A549 (cell line): ENCODE results near the gene FNTB. TPM values are rescaled to one million over a fixed set of nuclear protein-coding genes. Genes with fewer than 3 reads are reported as not detected.

ENCODE experiments used
- ATAC-seq, 2 experiments: fragments of 200-7000 bp in 1 of 2; fragments of >200 bp in 1 of 2; cut with Nextera tagmentation in 1 of 2; cut with Tn5 transposase in 1 of 2; 3 replicates each; pipeline versions ENCODE4 v1.8.0 to v1.9.1; 2018 to 2020; ENCODE audit warnings: mild to moderate bottlenecking in 1 of 2, moderate library complexity in 1 of 2
- CTCF ChIA-PET: fragments of 300-600 bp; sonication (Branson Sonifier 250); formaldehyde crosslinking; extraction: SDS; loops from one replicate; lab custom pipeline; 2021; ENCODE audit warnings: antibody characterized with exemption, inconsistent platforms; lab: Yijun Ruan, JAX
- POLR2A ChIA-PET: fragments of 350-600 bp; formaldehyde crosslinking; extraction: SDS; loops from one replicate; lab custom pipeline; 2021; ENCODE audit warnings: antibody characterized with exemption, inconsistent platforms; lab: Yijun Ruan, JAX
- DNase-seq, 2 experiments: peaks; one replicate each; pipeline versions ENCODE4 v3.0.0 to v3.0.0-alpha.2; 2011 to 2016; ENCODE audit warnings: low read depth in 1 of 2, low spot score in 1 of 2
- FAIRE-seq: peaks from 2 replicates; lab custom pipeline; 2011; peaks lifted over from hg19 to GRCh38; lab: Jason Lieb, UNC
- H3K27ac ChIP-seq, 2 experiments: fragments of >200 bp; sonication (Bioruptor Twin); formaldehyde crosslinking; 3 replicates each; pipeline ENCODE4 v1.5.1; 2016 to 2017
- H3K4me1 ChIP-seq: fragments of >200 bp; sonication (Bioruptor Twin); formaldehyde crosslinking; 3 replicates; pipeline ENCODE4 v1.6.1; 2016
- H3K4me2 ChIP-seq: fragments of >200 bp; sonication (Bioruptor Twin); formaldehyde crosslinking; 3 replicates; pipeline ENCODE4 v1.6.1; 2016
- H3K4me3 ChIP-seq: fragments of >200 bp; sonication (Bioruptor Twin); formaldehyde crosslinking; 3 replicates; pipeline ENCODE4 v1.5.1; 2016
- H3K9me3 ChIP-seq: fragments of >200 bp; sonication (Bioruptor Twin); formaldehyde crosslinking; 3 replicates; pipeline ENCODE4 v1.6.1; 2016
- BHLHE40 ChIP-seq: IDR thresholded peaks from 2 replicates; pipeline ENCODE4 v1.6.1; 2012; ENCODE audit warnings: low read depth, low read length, inconsistent platforms
- CTCF ChIP-seq: fragments of >200 bp; sonication (Bioruptor Twin); formaldehyde crosslinking; IDR thresholded peaks from 3 replicates; pipeline ENCODE4 v1.5.1; 2016
- EHF ChIP-seq: fragments of 250-450 bp; sonication (Bioruptor Pico); IDR thresholded peaks from 2 replicates; pipeline ENCODE4 v1.5.0; 2020; ENCODE audit warnings: mild to moderate bottlenecking
- ESRRA ChIP-seq: fragments of 150-350 bp; IDR thresholded peaks from 2 replicates; pipeline ENCODE4 v1.6.1; 2014; ENCODE audit warnings: mild to moderate bottlenecking, low read length, borderline replicate concordance
- FOSL2 ChIP-seq, 2 experiments: fragments of 450-650 bp in 1 of 2; fragments of >200 bp in 1 of 2; sonication (Bioruptor Twin) in 1 of 2; formaldehyde crosslinking; IDR thresholded peaks; 2 replicates each; pipeline versions ENCODE4 v1.5.0 to v1.6.1; 2016 to 2020; ENCODE audit warnings: mild to moderate bottlenecking in 1 of 2, moderate library complexity in 1 of 2
- FOXS1 ChIP-seq: fragments of 250-450 bp; sonication (Bioruptor Pico); IDR thresholded peaks from 2 replicates; pipeline ENCODE4 v1.5.0; 2020; ENCODE audit warnings: mild to moderate bottlenecking, moderate library complexity
- HEYL ChIP-seq: fragments of 250-450 bp; sonication (Bioruptor Pico); IDR thresholded peaks from 2 replicates; pipeline ENCODE4 v1.8.0; 2021; ENCODE audit warnings: mild to moderate bottlenecking, moderate library complexity
- HOXA7 ChIP-seq: fragments of 250-450 bp; sonication (Bioruptor Pico); IDR thresholded peaks from 2 replicates; pipeline ENCODE4 v1.5.0; 2020; ENCODE audit warnings: mild to moderate bottlenecking, moderate library complexity
- HOXB13 ChIP-seq: fragments of 250-450 bp; sonication (Bioruptor Pico); IDR thresholded peaks from 2 replicates; pipeline ENCODE4 v1.5.0; 2020; ENCODE audit warnings: low read depth, mild to moderate bottlenecking, moderate library complexity
- PBX3 ChIP-seq: IDR thresholded peaks from 2 replicates; pipeline ENCODE4 v1.6.1; 2012
- POLR2A ChIP-seq: IDR thresholded peaks from 2 replicates; pipeline ENCODE4 v1.6.1; 2012; ENCODE audit warnings: mild to moderate bottlenecking, low read length
- RAD21 ChIP-seq, 2 experiments: fragments of >200 bp in 1 of 2; sonication (Bioruptor Twin) in 1 of 2; formaldehyde crosslinking in 1 of 2; IDR thresholded peaks in 1 of 2; conservative IDR thresholded peaks in 1 of 2; 2 replicates in 1 of 2; 3 replicates in 1 of 2; pipeline ENCODE4 v1.6.1; 2012 to 2018; ENCODE audit warnings: inconsistent platforms in 1 of 2
- RARB ChIP-seq: fragments of 250-450 bp; sonication (Bioruptor Pico); IDR thresholded peaks from 2 replicates; pipeline ENCODE4 v1.8.0; 2021; ENCODE audit warnings: mild to moderate bottlenecking, moderate library complexity
- SMC3 ChIP-seq: fragments of >200 bp; sonication (Bioruptor Twin); formaldehyde crosslinking; IDR thresholded peaks from 3 replicates; pipeline ENCODE4 v1.6.1; 2018; ENCODE audit warnings: inconsistent platforms
- SREBF2 ChIP-seq: fragments of 450-650 bp; IDR thresholded peaks from 2 replicates; pipeline ENCODE4 v1.6.1; 2014; ENCODE audit warnings: mild to moderate bottlenecking, moderate library complexity
- TP53 ChIP-seq: fragments of 250-450 bp; sonication (Bioruptor Pico); IDR thresholded peaks from 2 replicates; pipeline ENCODE4 v1.5.0; 2021; ENCODE audit warnings: mild to moderate bottlenecking, moderate library complexity
- ZC3H11A ChIP-seq: fragments of 450-650 bp; IDR thresholded peaks from 2 replicates; pipeline ENCODE4 v1.6.1; 2014; ENCODE audit warnings: antibody characterized with exemption, mild to moderate bottlenecking
- WGBS: methylation state at CpG from one replicate; pipeline ENCODE4 v1.1.6; 2017; ENCODE audit errors: missing lambda C conversion rate; 5-methylcytosine and 5-hydroxymethylcytosine counted together
- polyA plus RNA-seq, 4 experiments: library from polyadenylated mRNA; depleted of rRNA in 3 of 4; stranded (reverse); fragments of >200 nt; fragmentation: RNase III in 1 of 4; extraction: RNeasy Plus Mini Kit Qiagen cat#74134 plus additional on column Dnase treatment in 1 of 4; gene quantifications; 2 replicates in 3 of 4; 3 replicates in 1 of 4; pipeline ENCODE4 v1.2.3, GENCODE V29; 2011 to 2017
- TF ChIP-seq, protein P1 (sequence below): fragments of 250-450 bp; sonication (Bioruptor Pico); IDR thresholded peaks from 2 replicates; pipeline ENCODE4 v1.5.0; 2020; ENCODE audit warnings: low read depth, mild to moderate bottlenecking, moderate library complexity
- TF ChIP-seq, protein P2 (sequence below): fragments of >200 bp; sonication (Bioruptor Twin); formaldehyde crosslinking; IDR thresholded peaks from 2 replicates; pipeline ENCODE4 v1.6.1; 2016
- TF ChIP-seq, protein P3 (sequence below): fragments of 150-350 bp; IDR thresholded peaks from 2 replicates; pipeline ENCODE4 v1.6.1; 2014; ENCODE audit warnings: low read depth, mild to moderate bottlenecking, low read length
- TF ChIP-seq, protein P4 (sequence below): fragments of 200-600 bp; sonication (generic); IDR thresholded peaks from 2 replicates; pipeline ENCODE4 v1.6.1; 2016; ENCODE audit warnings: antibody characterized with exemption, mild to moderate bottlenecking, moderate library complexity

The FNTB gene
- polyA plus RNA-seq, 2 of the 4 experiments (the other 2 are of a cell fraction), result 28.5 to 41.9 TPM

- ATAC-seq, result no peak
- no peak overlapping the region for H3K4me3 ChIP-seq
- no peak overlapping the region for H3K27ac ChIP-seq
- no peak for TF ChIP-seq BHLHE40
- no peak for TF ChIP-seq PBX3
- TF ChIP-seq POLR2A, result no peak
- TF ChIP-seq ESRRA, result no peak
- no peak for TF ChIP-seq CTCF
- TF ChIP-seq, protein P1, sequence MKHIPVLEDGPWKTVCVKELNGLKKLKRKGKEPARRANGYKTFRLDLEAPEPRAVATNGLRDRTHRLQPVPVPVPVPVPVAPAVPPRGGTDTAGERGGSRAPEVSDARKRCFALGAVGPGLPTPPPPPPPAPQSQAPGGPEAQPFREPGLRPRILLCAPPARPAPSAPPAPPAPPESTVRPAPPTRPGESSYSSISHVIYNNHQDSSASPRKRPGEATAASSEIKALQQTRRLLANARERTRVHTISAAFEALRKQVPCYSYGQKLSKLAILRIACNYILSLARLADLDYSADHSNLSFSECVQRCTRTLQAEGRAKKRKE, result no peak
- TF ChIP-seq EHF (CRISPR knock-in tag), result no peak
- no peak for TF ChIP-seq FOXS1
- TF ChIP-seq, protein P2, sequence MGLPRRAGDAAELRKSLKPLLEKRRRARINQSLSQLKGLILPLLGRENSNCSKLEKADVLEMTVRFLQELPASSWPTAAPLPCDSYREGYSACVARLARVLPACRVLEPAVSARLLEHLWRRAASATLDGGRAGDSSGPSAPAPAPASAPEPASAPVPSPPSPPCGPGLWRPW, result no peak
- no peak for TF ChIP-seq FOSL2 (IDR thresholded peaks at IDR 0.05)
- no peak for TF ChIP-seq FOSL2 (CRISPR knock-in tag; IDR thresholded peaks at IDR 0.05)
- TF ChIP-seq TP53 (CRISPR knock-in tag), result no peak
- TF ChIP-seq HOXA7 (CRISPR knock-in tag), result no peak
- H3K9me3 ChIP-seq, result no peaks in the 10 kb centered on the region
- H3K4me1 ChIP-seq, result no peaks in the 10 kb centered on the region
- ChIA-PET POLR2A (no interaction called here), CTCF (interaction anchor here (1.0 to 2.0 kb wide), 3 partner anchors 11 to 28 kb away, joined by 3 to 8 read pairs (median 4); partner anchors contain the start of gene FNTB)
- 89% methylated on average over 5 of the region's 5 CpGs for WGBS
- FAIRE-seq, result no peak
- DNase-seq, result no peak
- no peak overlapping the region for H3K4me2 ChIP-seq
Measured at GRCh38 chr14:64958743-64959142, 28.0 kb upstream of the FNTB start.

GRCh38 chr14:64960762-64961276 lies 25.9 kb upstream of the FNTB start:
- CTCF ChIA-PET, result interaction anchor here (0.9 to 2.0 kb wide), 9 partner anchors 9 to 25 kb away, joined by 3 to 8 read pairs (median 3); no protein-coding TSS in a partner anchor

DNA sequence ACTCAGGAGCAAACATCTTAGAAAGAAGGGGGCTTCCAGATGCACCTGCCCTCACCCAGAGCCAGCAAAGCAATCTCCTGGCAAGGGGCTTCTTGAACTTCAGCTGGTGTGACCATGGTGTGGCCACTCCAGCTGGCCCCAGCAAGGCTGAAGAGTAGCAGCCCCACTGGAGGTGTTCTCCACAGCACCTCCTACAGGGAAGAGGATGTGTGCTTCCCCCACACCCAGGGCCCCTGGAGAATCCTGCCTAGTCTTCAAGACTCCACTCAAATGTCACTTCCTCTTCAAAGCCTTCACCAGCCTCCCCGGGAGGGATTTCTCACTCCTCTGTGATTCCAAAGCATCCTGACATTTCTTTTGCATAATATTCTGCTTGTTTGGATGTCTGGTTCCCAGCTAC lies 23.1 kb upstream of the FNTB start:
- CTCF ChIA-PET, result interaction anchor here (0.7 kb wide), 1 partner anchor 14 kb away, joined by 4 read pairs; no protein-coding TSS in a partner anchor

More at GRCh38 chr14:64960762-64961276, 25.9 kb upstream of the FNTB start:
- TF ChIP-seq RAD21 (conservative IDR thresholded peaks at IDR 0.05 in 1 of 2, IDR thresholded peaks at IDR 0.05 in 1 of 2) (peak in 1 of 2 experiments; percentile 26; a peak in 1 of 5 replicates), FOSL2 (IDR thresholded peaks at IDR 0.05) (no peak), FOSL2 (CRISPR knock-in tag; IDR thresholded peaks at IDR 0.05) (no peak)
- ATAC-seq, result peak; percentile 44 to 66; a peak in 3 of 6 replicates
- 69% methylated on average over 3 of the region's 5 CpGs for WGBS
- FAIRE-seq, result no peak
- no peaks in the 10 kb centered on the region for H3K4me1 ChIP-seq
- POLR2A ChIA-PET, result no interaction called here
- no peak overlapping the region for H3K4me3 ChIP-seq
- no peak overlapping the region for H3K27ac ChIP-seq
- no peak overlapping the region for H3K4me2 ChIP-seq
- no peak for DNase-seq
- no peaks in the 10 kb centered on the region for H3K9me3 ChIP-seq

More for the DNA sequence above, 23.1 kb upstream of the FNTB start:
- no peak for FAIRE-seq
- TF ChIP-seq, protein P3, sequence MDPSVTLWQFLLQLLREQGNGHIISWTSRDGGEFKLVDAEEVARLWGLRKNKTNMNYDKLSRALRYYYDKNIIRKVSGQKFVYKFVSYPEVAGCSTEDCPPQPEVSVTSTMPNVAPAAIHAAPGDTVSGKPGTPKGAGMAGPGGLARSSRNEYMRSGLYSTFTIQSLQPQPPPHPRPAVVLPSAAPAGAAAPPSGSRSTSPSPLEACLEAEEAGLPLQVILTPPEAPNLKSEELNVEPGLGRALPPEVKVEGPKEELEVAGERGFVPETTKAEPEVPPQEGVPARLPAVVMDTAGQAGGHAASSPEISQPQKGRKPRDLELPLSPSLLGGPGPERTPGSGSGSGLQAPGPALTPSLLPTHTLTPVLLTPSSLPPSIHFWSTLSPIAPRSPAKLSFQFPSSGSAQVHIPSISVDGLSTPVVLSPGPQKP, result no peak
- TF ChIP-seq ZC3H11A (no peak), HEYL (CRISPR knock-in tag) (no peak), SMC3 (no peak), FOSL2 (IDR thresholded peaks at IDR 0.05) (no peak), FOSL2 (CRISPR knock-in tag; IDR thresholded peaks at IDR 0.05) (no peak), SREBF2 (no peak), RAD21 (conservative IDR thresholded peaks at IDR 0.05 in 1 of 2, IDR thresholded peaks at IDR 0.05 in 1 of 2) (no peak), RARB (CRISPR knock-in tag) (no peak), HOXB13 (no peak), TP53 (CRISPR knock-in tag) (no peak)
- TF ChIP-seq, protein P4, sequence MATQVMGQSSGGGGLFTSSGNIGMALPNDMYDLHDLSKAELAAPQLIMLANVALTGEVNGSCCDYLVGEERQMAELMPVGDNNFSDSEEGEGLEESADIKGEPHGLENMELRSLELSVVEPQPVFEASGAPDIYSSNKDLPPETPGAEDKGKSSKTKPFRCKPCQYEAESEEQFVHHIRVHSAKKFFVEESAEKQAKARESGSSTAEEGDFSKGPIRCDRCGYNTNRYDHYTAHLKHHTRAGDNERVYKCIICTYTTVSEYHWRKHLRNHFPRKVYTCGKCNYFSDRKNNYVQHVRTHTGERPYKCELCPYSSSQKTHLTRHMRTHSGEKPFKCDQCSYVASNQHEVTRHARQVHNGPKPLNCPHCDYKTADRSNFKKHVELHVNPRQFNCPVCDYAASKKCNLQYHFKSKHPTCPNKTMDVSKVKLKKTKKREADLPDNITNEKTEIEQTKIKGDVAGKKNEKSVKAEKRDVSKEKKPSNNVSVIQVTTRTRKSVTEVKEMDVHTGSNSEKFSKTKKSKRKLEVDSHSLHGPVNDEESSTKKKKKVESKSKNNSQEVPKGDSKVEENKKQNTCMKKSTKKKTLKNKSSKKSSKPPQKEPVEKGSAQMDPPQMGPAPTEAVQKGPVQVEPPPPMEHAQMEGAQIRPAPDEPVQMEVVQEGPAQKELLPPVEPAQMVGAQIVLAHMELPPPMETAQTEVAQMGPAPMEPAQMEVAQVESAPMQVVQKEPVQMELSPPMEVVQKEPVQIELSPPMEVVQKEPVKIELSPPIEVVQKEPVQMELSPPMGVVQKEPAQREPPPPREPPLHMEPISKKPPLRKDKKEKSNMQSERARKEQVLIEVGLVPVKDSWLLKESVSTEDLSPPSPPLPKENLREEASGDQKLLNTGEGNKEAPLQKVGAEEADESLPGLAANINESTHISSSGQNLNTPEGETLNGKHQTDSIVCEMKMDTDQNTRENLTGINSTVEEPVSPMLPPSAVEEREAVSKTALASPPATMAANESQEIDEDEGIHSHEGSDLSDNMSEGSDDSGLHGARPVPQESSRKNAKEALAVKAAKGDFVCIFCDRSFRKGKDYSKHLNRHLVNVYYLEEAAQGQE, result no peak
- TF ChIP-seq, protein P2, result no peak
- TF ChIP-seq, all 56 proteins: peak for 0
- Histone ChIP-seq H3K4me1 (0 out of 3 replicates have a peak, but pooled peaks cover 2% of the 10 kb centered on the region), H3K4me2 (no peak overlapping the region), H3K4me3 (no peak overlapping the region), H3K9me3 (no peaks in the 10 kb centered on the region), H3K27ac (no peak overlapping the region)
- DNase-seq (no peak), ATAC-seq (peak in 1 of 2 experiments; percentile 54; a peak in 3 of 6 replicates)
- POLR2A ChIA-PET, result no interaction called here
- 85% methylated on average over 1 of the region's 1 CpG for WGBS
